GM20431 (cell line): ENCODE data around the gene ADAD2.

Source experiments
- in situ Hi-C: fragments of 300-500 bp; cut with MseI, MboI; formaldehyde crosslinking; loops from one replicate; pipeline ENCODE4 v1.15.0; 2020; ENCODE audit warnings: low sequenced_read_pairs; ENCODE audit not compliant: unreplicated experiment

Gene ADAD2

GRCh38 chr16:84175350-84176081 lies 15.4 kb upstream of the ADAD2 start:
- in situ Hi-C loops, result loop anchor here (25.0 kb wide), 1 partner anchor 213 kb away; the partner anchor contains the start of genes NECAB2 and OSGIN1

GRCh38 chr16:84176192-84177053 lies 14.5 kb upstream of the ADAD2 start:
- in situ Hi-C loops, result loop anchor here (25.0 kb wide), 1 partner anchor 214 kb away; the partner anchor contains the start of genes NECAB2 and OSGIN1

GRCh38 chr16:84177741-84178073 lies 13.2 kb upstream of the ADAD2 start:
- in situ Hi-C loops, result loop anchor here (25.0 kb wide), 1 partner anchor 215 kb away; the partner anchor contains the start of genes NECAB2 and OSGIN1

GRCh38 chr16:84178146-84178765 lies 12.7 kb upstream of the ADAD2 start:
- in situ Hi-C loops, result loop anchor here (25.0 kb wide), 1 partner anchor 216 kb away; the partner anchor contains the start of genes NECAB2 and OSGIN1

GRCh38 chr16:84178892-84179611 lies 11.9 kb upstream of the ADAD2 start:
- in situ Hi-C loops, result loop anchor here (25.0 kb wide), 1 partner anchor 217 kb away; the partner anchor contains the start of genes NECAB2 and OSGIN1

GRCh38 chr16:84179612-84180320 lies 11.2 kb upstream of the ADAD2 start:
- in situ Hi-C loops, result loop anchor here (10.0 to 25.0 kb wide), 2 partner anchors 95 to 217 kb away; partner anchors contain the start of genes NECAB2 and OSGIN1

- in situ Hi-C loops, result loop anchor here (10.0 to 25.0 kb wide), 2 partner anchors 96 to 218 kb away; partner anchors contain the start of genes NECAB2 and OSGIN1
Observed at GRCh38 chr16:84180519-84181140, 10.3 kb upstream of the ADAD2 start.

GRCh38 chr16:84181144-84181915 lies 9.6 kb upstream of the ADAD2 start:
- in situ Hi-C loops, result loop anchor here (10.0 to 25.0 kb wide), 2 partner anchors 97 to 219 kb away; partner anchors contain the start of genes NECAB2 and OSGIN1

- in situ Hi-C loops, result loop anchor here (10.0 to 25.0 kb wide), 2 partner anchors 97 to 220 kb away; partner anchors contain the start of genes NECAB2 and OSGIN1
Observed at GRCh38 chr16:84182104-84182503, 8.9 kb upstream of the ADAD2 start.

GRCh38 chr16:84182680-84183571 lies 8.0 kb upstream of the ADAD2 start:
- in situ Hi-C loops, result loop anchor here (10.0 to 25.0 kb wide), 2 partner anchors 98 to 221 kb away; partner anchors contain the start of genes NECAB2 and OSGIN1

- in situ Hi-C loops, result loop anchor here (10.0 to 25.0 kb wide), 2 partner anchors 99 to 221 kb away; partner anchors contain the start of genes NECAB2 and OSGIN1
Observed at GRCh38 chr16:84183572-84183875, 7.4 kb upstream of the ADAD2 start.

- in situ Hi-C loops, result loop anchor here (10.0 to 25.0 kb wide), 2 partner anchors 99 to 222 kb away; partner anchors contain the start of genes NECAB2 and OSGIN1
Observed at GRCh38 chr16:84183911-84184591, 6.9 kb upstream of the ADAD2 start.

- in situ Hi-C loops, result loop anchor here (10.0 to 25.0 kb wide), 2 partner anchors 100 to 222 kb away; partner anchors contain the start of genes NECAB2 and OSGIN1
Observed at GRCh38 chr16:84184775-84185174, 6.2 kb upstream of the ADAD2 start.

GRCh38 chr16:84186685-84187437 lies 4.1 kb upstream of the ADAD2 start, which contains the start of gene TAF1C:
Gene TAF1C, minus strand, starts transcription at chr16:84187057. Its CDS starts 2,069 bp downstream, at chr16:84184988.
- in situ Hi-C loops, result loop anchor here (10.0 to 25.0 kb wide), 2 partner anchors 102 to 225 kb away; partner anchors contain the start of genes NECAB2 and OSGIN1

- in situ Hi-C loops, result loop anchor here (25.0 kb wide), 1 partner anchor 229 kb away; the partner anchor contains the start of genes NECAB2 and OSGIN1
Observed at GRCh38 chr16:84191466-84191865, 509 bp downstream of the ADAD2 start.
